K562 (cell line): ENCODE measurements around the gene MCCD1. TPM values are rescaled to one million over a fixed set of nuclear protein-coding genes. Genes with fewer than 3 reads are reported as not detected.

ENCODE experiments used
- BRD9 ChIP-seq: fragments of 450-650 bp; IDR thresholded peaks from 2 replicates; pipeline ENCODE4 v1.6.1; 2018; ENCODE audit warnings: low read depth; ENCODE audit not compliant: partially characterized antibody
- BRF2 ChIP-seq: IDR thresholded peaks from 3 replicates; pipeline ENCODE4 v1.6.1; 2011; ENCODE audit warnings: borderline replicate concordance, mild to moderate bottlenecking; ENCODE audit not compliant: insufficient read length, insufficient read depth
- CHD1 ChIP-seq: fragments of 200-600 bp; sonication (generic); IDR thresholded peaks from one replicate; pipeline ENCODE4 v1.6.1; 2012; ENCODE audit warnings: mild to moderate bottlenecking, moderate library complexity, low read length, inconsistent platforms
- ELF4 ChIP-seq: fragments of 450-650 bp; formaldehyde crosslinking; IDR thresholded peaks from 2 replicates; pipeline ENCODE4 v1.4.0; 2022; ENCODE audit warnings: missing genetic modification characterization
- HLTF ChIP-seq: fragments of 450-650 bp; IDR thresholded peaks from 2 replicates; pipeline ENCODE4 v1.6.1; 2016
- HOMEZ ChIP-seq: fragments of 250-450 bp; sonication (Bioruptor Pico); IDR thresholded peaks from 2 replicates; pipeline ENCODE4 v1.4.0; 2020; ENCODE audit warnings: mild to moderate bottlenecking, moderate library complexity
- KLF13 ChIP-seq: fragments of 450-650 bp; IDR thresholded peaks from 2 replicates; pipeline ENCODE4 v1.6.1; 2016; ENCODE audit warnings: missing genetic modification characterization, low read depth, mild to moderate bottlenecking, missing compliant biosample characterization, moderate library complexity, borderline replicate concordance
- NBN ChIP-seq: fragments of 450-650 bp; IDR thresholded peaks from 2 replicates; pipeline ENCODE4 v1.6.1; 2016; ENCODE audit warnings: low read depth, mild to moderate bottlenecking
- NFXL1 ChIP-seq: fragments of 450-650 bp; formaldehyde crosslinking; IDR thresholded peaks from 2 replicates; pipeline ENCODE4 v1.4.0; 2021; ENCODE audit warnings: mild to moderate bottlenecking
- RBM14 ChIP-seq: fragments of 200-400 bp; formaldehyde crosslinking; IDR thresholded peaks from 2 replicates; pipeline ENCODE4 v1.6.1; 2018; ENCODE audit warnings: low read depth, mild to moderate bottlenecking, low read length, moderate library complexity, borderline replicate concordance; ENCODE audit not compliant: insufficient read depth
- SMARCA5 ChIP-seq: fragments of 450-650 bp; IDR thresholded peaks from 2 replicates; pipeline ENCODE4 v1.6.1; 2016
- STAT5B ChIP-seq: fragments of 250-450 bp; sonication (Bioruptor Pico); IDR thresholded peaks from 2 replicates; pipeline ENCODE4 v1.8.0; 2021; ENCODE audit warnings: mild to moderate bottlenecking, inconsistent platforms
- TCF7 ChIP-seq: sonication (generic); IDR thresholded peaks from 2 replicates; pipeline ENCODE4 v1.6.1; 2016; ENCODE audit warnings: antibody characterized with exemption, borderline replicate concordance
- ZBTB7A ChIP-seq: IDR thresholded peaks from 2 replicates; pipeline ENCODE4 v1.6.1; 2011; ENCODE audit warnings: low read depth, mild to moderate bottlenecking, low read length, moderate library complexity, borderline replicate concordance; ENCODE audit not compliant: control insufficient read depth
- ZC3H11A ChIP-seq: IDR thresholded peaks from 2 replicates; pipeline ENCODE4 v1.6.1; 2012; ENCODE audit warnings: low read depth, low read length, improper control_type of control experiment
- ZKSCAN1 ChIP-seq: fragments of 150-350 bp; IDR thresholded peaks from 2 replicates; pipeline ENCODE4 v1.6.1; 2016; ENCODE audit warnings: low read depth, low read length
- ZNF165 ChIP-seq: fragments of 250-450 bp; sonication (Bioruptor Pico); IDR thresholded peaks from 2 replicates; pipeline ENCODE4 v1.4.0; 2020; ENCODE audit warnings: borderline replicate concordance
- ZNF354B ChIP-seq: fragments of 250-450 bp; sonication (Bioruptor Pico); IDR thresholded peaks from 2 replicates; pipeline ENCODE4 v1.4.0; 2020
- ZNF384 ChIP-seq: IDR thresholded peaks from 2 replicates; pipeline ENCODE4 v1.6.1; 2012; ENCODE audit warnings: low read depth, low read length, improper control_type of control experiment
- polyA plus RNA-seq, 8 experiments: library from polyadenylated mRNA; depleted of rRNA in 4 of 8; stranded (reverse) in 5 of 8; unstranded in 3 of 8; fragments of >200 nt; fragmentation: Nextera tagmentation in 2 of 8; fragmentation: Illumina TruSeq in 1 of 8; extraction: Ambion mirVana in 2 of 8; extraction: Trizol in 1 of 8; gene quantifications; 2 replicates each; pipeline versions ENCODE4 v1.2.1 to v1.2.3, GENCODE V29; 2011 to 2014; ENCODE audit warnings: inconsistent platforms in 1 of 8, missing spikeins in 1 of 8
- total RNA-seq, 7 experiments: library from RNA; depleted of rRNA in 6 of 7; stranded (reverse); fragments of >200 nt in 6 of 7; fragmentation: Illumina TruSeq in 2 of 7; extraction: Trizol in 2 of 7; gene quantifications; 2 replicates each; pipeline versions ENCODE4 v1.2.1 to v1.2.3, GENCODE V29; 2011 to 2021; ENCODE audit warnings: low replicate concordance in 1 of 7
- TF ChIP-seq, protein P1 (sequence below): fragments of 150-350 bp; IDR thresholded peaks from 2 replicates; pipeline ENCODE4 v1.6.1; 2014; ENCODE audit warnings: low read depth, mild to moderate bottlenecking, low read length, borderline replicate concordance
- TF ChIP-seq, protein P2 (sequence below), 2 experiments: IDR thresholded peaks; 2 replicates each; pipeline ENCODE4 v1.6.1; 2011; ENCODE audit warnings: borderline replicate concordance in 1 of 2, control low read depth in 1 of 2, low read depth in 1 of 2, low read length in 1 of 2, mild to moderate bottlenecking in 1 of 2, mixed read lengths in 1 of 2, moderate library complexity in 1 of 2; ENCODE audit not compliant: insufficient read depth in 1 of 2, insufficient read length in 1 of 2, poor library complexity in 1 of 2, severe bottlenecking in 1 of 2; ENCODE audit errors: extremely low read depth in 1 of 2

MCCD1 gene
- total and polyA plus RNA-seq, 9 of the 15 experiments (the other 6 are each of a cell fraction or from before 2014, with no cell fraction given) = not detected

DNA sequence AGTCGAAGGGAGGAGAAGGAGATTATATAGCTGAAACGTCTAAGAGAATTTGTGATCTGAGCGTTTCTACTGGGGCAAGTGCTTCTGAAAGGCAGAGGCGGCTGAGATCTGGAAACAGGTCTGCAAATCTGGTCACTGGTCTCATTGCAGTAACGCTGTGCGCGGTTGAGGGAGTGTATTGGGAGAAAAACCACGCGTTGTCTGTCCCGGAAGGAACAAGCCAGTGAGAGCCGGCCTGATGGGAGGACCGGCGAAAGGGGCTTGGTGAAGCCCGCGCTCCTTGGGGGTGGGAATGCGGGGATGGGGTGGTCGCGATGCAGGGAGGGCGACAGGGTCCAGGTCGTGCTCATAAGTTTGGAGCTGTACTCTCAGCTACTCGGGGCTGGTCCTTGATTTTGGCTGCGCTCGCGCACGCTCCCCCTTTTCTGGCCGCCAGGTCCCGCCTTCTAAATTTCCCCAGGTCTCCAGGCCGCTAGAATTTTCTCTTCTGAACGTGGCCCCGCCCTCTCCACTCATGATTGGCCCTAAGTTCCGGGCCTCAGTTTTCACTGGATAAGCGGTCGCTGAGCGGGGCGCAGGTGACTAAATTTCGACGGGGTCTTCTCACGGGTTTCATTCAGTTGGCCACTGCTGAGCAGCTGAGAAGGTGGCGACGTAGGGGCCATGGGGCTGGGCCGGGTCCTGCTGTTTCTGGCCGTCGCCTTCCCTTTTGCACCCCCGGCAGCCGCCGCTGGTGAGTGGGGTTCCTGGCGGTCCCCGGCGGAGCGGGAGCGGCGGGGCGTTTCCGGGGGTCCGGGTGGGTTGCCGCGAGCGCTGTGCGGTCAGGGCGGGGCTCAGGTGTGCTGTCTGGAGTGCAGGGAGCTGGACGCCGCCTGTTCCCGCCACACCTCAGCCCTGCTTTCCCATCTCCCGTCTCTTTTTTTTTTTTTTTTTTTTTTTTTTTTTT is 31.0 kb upstream of the MCCD1 start, which contains the start of gene MICB (continued):
- TF ChIP-seq BRF2 = no peak
- no peak for TF ChIP-seq KLF13
- no peak for TF ChIP-seq BRD9
- no peak for TF ChIP-seq ZC3H11A
- no peak for TF ChIP-seq ELF4 (CRISPR knock-in tag)
- TF ChIP-seq CHD1 = peak; percentile 18
- no peak for TF ChIP-seq SMARCA5
- TF ChIP-seq NFXL1 (CRISPR knock-in tag) = no peak
- no peak for TF ChIP-seq HOMEZ
- no peak for TF ChIP-seq HLTF
- TF ChIP-seq, protein P1, sequence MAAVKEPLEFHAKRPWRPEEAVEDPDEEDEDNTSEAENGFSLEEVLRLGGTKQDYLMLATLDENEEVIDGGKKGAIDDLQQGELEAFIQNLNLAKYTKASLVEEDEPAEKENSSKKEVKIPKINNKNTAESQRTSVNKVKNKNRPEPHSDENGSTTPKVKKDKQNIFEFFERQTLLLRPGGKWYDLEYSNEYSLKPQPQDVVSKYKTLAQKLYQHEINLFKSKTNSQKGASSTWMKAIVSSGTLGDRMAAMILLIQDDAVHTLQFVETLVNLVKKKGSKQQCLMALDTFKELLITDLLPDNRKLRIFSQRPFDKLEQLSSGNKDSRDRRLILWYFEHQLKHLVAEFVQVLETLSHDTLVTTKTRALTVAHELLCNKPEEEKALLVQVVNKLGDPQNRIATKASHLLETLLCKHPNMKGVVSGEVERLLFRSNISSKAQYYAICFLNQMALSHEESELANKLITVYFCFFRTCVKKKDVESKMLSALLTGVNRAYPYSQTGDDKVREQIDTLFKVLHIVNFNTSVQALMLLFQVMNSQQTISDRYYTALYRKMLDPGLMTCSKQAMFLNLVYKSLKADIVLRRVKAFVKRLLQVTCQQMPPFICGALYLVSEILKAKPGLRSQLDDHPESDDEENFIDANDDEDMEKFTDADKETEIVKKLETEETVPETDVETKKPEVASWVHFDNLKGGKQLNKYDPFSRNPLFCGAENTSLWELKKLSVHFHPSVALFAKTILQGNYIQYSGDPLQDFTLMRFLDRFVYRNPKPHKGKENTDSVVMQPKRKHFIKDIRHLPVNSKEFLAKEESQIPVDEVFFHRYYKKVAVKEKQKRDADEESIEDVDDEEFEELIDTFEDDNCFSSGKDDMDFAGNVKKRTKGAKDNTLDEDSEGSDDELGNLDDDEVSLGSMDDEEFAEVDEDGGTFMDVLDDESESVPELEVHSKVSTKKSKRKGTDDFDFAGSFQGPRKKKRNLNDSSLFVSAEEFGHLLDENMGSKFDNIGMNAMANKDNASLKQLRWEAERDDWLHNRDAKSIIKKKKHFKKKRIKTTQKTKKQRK = no peak
- TF ChIP-seq ZKSCAN1 = no peak
- peak; percentile 97 for TF ChIP-seq ZBTB7A
- TF ChIP-seq ZNF165 = no peak
- TF ChIP-seq STAT5B (CRISPR knock-in tag) = no peak
- no peak for TF ChIP-seq NBN
- TF ChIP-seq TCF7 = no peak
- 0 out of 2 replicates have a peak, but pooled peaks have one; percentile 53 for TF ChIP-seq RBM14
- peak; percentile 69 for TF ChIP-seq ZNF384
- no peak for TF ChIP-seq ZNF354B (CRISPR knock-in tag)
- TF ChIP-seq, protein P2, sequence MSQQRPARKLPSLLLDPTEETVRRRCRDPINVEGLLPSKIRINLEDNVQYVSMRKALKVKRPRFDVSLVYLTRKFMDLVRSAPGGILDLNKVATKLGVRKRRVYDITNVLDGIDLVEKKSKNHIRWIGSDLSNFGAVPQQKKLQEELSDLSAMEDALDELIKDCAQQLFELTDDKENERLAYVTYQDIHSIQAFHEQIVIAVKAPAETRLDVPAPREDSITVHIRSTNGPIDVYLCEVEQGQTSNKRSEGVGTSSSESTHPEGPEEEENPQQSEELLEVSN (IDR thresholded peaks at IDR 0.05; ENCODE audit: borderline replicate concordance in 1 of 2, extremely low read depth in 1 of 2, insufficient read depth in 1 of 2, insufficient read length in 1 of 2, low read depth in 1 of 2, low read length in 1 of 2, poor library complexity in 1 of 2, severe bottlenecking in 1 of 2) = peak in 1 of 2 experiments; percentile 35
